ENCODE measurements around the gene NEAT1. TPM values are rescaled to one million over a fixed set of nuclear protein-coding genes. Genes with fewer than 3 reads are reported as not detected.

Gene NEAT1
- total RNA-seq, 1 experiment from 2014 or later: 564 TPM

DNA sequence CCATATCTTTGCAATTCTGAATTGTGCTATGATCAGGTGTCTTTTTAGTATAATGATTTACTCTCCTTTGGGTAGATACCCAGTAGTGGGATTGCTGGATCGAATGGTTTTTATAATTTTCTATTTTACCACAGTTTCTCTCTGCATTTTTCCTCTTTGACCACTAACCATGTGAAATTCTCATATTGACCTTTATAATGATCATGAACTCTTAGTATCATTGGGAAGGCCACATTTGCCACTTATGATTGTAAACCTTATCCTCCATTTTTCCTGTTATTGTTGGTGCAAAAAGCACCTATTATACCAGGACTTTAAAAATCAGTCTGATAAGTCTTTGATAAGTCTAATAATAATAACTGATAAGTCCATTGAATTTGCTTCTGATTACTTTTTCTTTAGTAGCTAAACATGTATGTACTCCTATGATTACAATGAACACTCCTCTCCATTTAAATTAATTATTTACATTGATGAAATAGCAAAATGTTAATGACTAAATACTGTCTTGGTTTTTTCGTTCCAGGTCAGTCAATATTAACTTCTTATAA is 9.6 kb downstream of the NEAT1 start:
- no peak overlapping the region for H3K9ac ChIP-seq (ENCODE audit: low read length)
- peaks cover 0 to 20% of the 10 kb centered on the region in 2 experiments; a peak in 2 of 4 replicates for H3K36me3 ChIP-seq (ENCODE audit: control insufficient read depth in 1 of 2, insufficient read depth in 2 of 2, low read length in 2 of 2)
- H3K4me1 ChIP-seq (ENCODE audit: control insufficient read depth in 1 of 2, insufficient read depth in 2 of 2, low read length in 2 of 2): peaks cover 0 to 21% of the 10 kb centered on the region in 2 experiments; a peak in 3 of 4 replicates
- peaks cover 53% of the 10 kb centered on the region for H3K79me2 ChIP-seq (ENCODE audit: insufficient read depth, low read length)
- H2AFZ ChIP-seq (ENCODE audit: low read depth, low read length, poor library complexity, severe bottlenecking): no peak overlapping the region
- BruUV-seq (replicated peaks): no TSS peak
- no peak for ATAC-seq
- no peak overlapping the region for H3K4me2 ChIP-seq (ENCODE audit: low read length)
- intact Hi-C loops (cut with micrococcal nuclease): no loop called here
- H3K4me3 ChIP-seq (replicated peaks in 1 of 2; ENCODE audit: low read depth in 1 of 2, low read length in 2 of 2): no peak overlapping the region
- no peaks in the 10 kb centered on the region for H4K20me1 ChIP-seq (ENCODE audit: insufficient read depth)
- no peaks in the 10 kb centered on the region for H3K9me2 ChIP-seq (ENCODE audit: insufficient read depth)
- H3K9me3 ChIP-seq (ENCODE audit: control insufficient read depth in 1 of 2, insufficient read depth in 1 of 2, low read depth in 1 of 2, low read length in 2 of 2): no peaks in the 10 kb centered on the region
- RAD21 ChIA-PET (ENCODE audit: low non-redundant PET in 1 of 2, low total read pairs in 2 of 2, uncharacterized antibody in 2 of 2, unreplicated experiment in 2 of 2): interaction anchor here (0.7 to 1.4 kb wide), 3 partner anchors 16 to 30 kb away, joined by 3 to 5 read pairs (median 4); no protein-coding TSS in a partner anchor
- H3K27ac ChIP-seq (ENCODE audit: low read depth, low read length): no peak overlapping the region
- DNase-seq (ENCODE audit: low read depth, low spot score): no peak
- H3K27me3 ChIP-seq (ENCODE audit: insufficient read depth, low read length): no peaks in the 10 kb centered on the region
- TF ChIP-seq, protein P1, sequence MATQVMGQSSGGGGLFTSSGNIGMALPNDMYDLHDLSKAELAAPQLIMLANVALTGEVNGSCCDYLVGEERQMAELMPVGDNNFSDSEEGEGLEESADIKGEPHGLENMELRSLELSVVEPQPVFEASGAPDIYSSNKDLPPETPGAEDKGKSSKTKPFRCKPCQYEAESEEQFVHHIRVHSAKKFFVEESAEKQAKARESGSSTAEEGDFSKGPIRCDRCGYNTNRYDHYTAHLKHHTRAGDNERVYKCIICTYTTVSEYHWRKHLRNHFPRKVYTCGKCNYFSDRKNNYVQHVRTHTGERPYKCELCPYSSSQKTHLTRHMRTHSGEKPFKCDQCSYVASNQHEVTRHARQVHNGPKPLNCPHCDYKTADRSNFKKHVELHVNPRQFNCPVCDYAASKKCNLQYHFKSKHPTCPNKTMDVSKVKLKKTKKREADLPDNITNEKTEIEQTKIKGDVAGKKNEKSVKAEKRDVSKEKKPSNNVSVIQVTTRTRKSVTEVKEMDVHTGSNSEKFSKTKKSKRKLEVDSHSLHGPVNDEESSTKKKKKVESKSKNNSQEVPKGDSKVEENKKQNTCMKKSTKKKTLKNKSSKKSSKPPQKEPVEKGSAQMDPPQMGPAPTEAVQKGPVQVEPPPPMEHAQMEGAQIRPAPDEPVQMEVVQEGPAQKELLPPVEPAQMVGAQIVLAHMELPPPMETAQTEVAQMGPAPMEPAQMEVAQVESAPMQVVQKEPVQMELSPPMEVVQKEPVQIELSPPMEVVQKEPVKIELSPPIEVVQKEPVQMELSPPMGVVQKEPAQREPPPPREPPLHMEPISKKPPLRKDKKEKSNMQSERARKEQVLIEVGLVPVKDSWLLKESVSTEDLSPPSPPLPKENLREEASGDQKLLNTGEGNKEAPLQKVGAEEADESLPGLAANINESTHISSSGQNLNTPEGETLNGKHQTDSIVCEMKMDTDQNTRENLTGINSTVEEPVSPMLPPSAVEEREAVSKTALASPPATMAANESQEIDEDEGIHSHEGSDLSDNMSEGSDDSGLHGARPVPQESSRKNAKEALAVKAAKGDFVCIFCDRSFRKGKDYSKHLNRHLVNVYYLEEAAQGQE (IDR thresholded peaks at IDR 0.05; ENCODE audit: low read depth): no peak
- TF ChIP-seq POLR2AphosphoS5 (IDR thresholded peaks at IDR 0.05; ENCODE audit: low read depth, low read length): peak; percentile 2; the same call in 1 of the 2 replicates
- CTCF ChIA-PET: no interaction called here
- POLR2A ChIA-PET: interaction anchor here (1.1 to 1.5 kb wide), 3 partner anchors 9 to 66 kb away, joined by 3 to 10 read pairs (median 3); partner anchors contain the start of genes MALAT1 and NEAT1
